Myocyte (in vitro differentiated cells): Measurements from ENCODE around the gene OPN1SW. TPM values are rescaled to one million over a fixed set of nuclear protein-coding genes. Genes with fewer than 3 reads are reported as not detected.

ENCODE experiments used
- DNase-seq: peaks from one replicate; pipeline ENCODE4 v3.0.0-alpha.2; 2012; ENCODE audit warnings: low read depth
- total RNA-seq: library from RNA; depleted of rRNA; stranded (reverse); fragments of >200 nt; gene quantifications from 2 replicates; pipeline ENCODE4 v1.2.3, GENCODE V29; 2014

OPN1SW gene
- total RNA-seq, 1 donor from 2014 or later, result 3.4 TPM

GRCh38 chr7:128793181-128793547, 17.6 kb upstream of the OPN1SW start:
- DNase-seq, result no peak

GRCh38 chr7:128792471-128793180, 17.0 kb upstream of the OPN1SW start:
- no peak for DNase-seq

- DNase-seq, result no peak
Observed at GRCh38 chr7:128791972-128792327, 16.4 kb upstream of the OPN1SW start.

- DNase-seq, result peak; percentile 65
Observed at GRCh38 chr7:128791121-128791971, 15.8 kb upstream of the OPN1SW start, which contains the start of gene CCDC136. TSS of gene CCDC136 (plus strand) at chr7:128791968. CDS start at chr7:128792412, 444 bp downstream.

GRCh38 chr7:128790315-128791041, 14.9 kb upstream of the OPN1SW start:
- no peak for DNase-seq

GRCh38 chr7:128788446-128789412, 13.1 kb upstream of the OPN1SW start:
- no peak for DNase-seq

- DNase-seq, result no peak
Observed at GRCh38 chr7:128785738-128786137, 10.1 kb upstream of the OPN1SW start.

- DNase-seq, result peak; percentile 26
Observed at GRCh38 chr7:128783143-128783861, 7.7 kb upstream of the OPN1SW start.

GRCh38 chr7:128781851-128782250, 6.3 kb upstream of the OPN1SW start:
- DNase-seq, result no peak

- DNase-seq, result peak; percentile 63
Observed at GRCh38 chr7:128781126-128781525, 5.5 kb upstream of the OPN1SW start.

GRCh38 chr7:128778946-128779345, 3.4 kb upstream of the OPN1SW start:
- no peak for DNase-seq

- peak; percentile 78 for DNase-seq
Observed at GRCh38 chr7:128777156-128778123, 1.8 kb upstream of the OPN1SW start.

GRCh38 chr7:128774921-128775320, 673 bp downstream of the OPN1SW start:
- DNase-seq, result peak; percentile 45

GRCh38 chr7:128774029-128774689, 1.4 kb downstream of the OPN1SW start:
- no peak for DNase-seq

GRCh38 chr7:128773604-128774003, 2.0 kb downstream of the OPN1SW start:
- DNase-seq, result no peak

- no peak for DNase-seq
Observed at GRCh38 chr7:128770233-128770632, 5.4 kb downstream of the OPN1SW start.

- DNase-seq, result peak; percentile 34
Observed at GRCh38 chr7:128767475-128768110, 8.0 kb downstream of the OPN1SW start.

GRCh38 chr7:128763541-128763940, 12.1 kb downstream of the OPN1SW start:
- no peak for DNase-seq
